ENCODE measurements around the gene PTPN3.
A peak's percentile ranks its signal among the peaks of the same experiment; 100 is the strongest.

Gene PTPN3

GRCh38 chr9:109427886-109428285 lies 70.2 kb downstream of the PTPN3 start:
- no peak for TF ChIP-seq ZFX (IDR thresholded peaks at IDR 0.05)
- TF ChIP-seq, protein P1, sequence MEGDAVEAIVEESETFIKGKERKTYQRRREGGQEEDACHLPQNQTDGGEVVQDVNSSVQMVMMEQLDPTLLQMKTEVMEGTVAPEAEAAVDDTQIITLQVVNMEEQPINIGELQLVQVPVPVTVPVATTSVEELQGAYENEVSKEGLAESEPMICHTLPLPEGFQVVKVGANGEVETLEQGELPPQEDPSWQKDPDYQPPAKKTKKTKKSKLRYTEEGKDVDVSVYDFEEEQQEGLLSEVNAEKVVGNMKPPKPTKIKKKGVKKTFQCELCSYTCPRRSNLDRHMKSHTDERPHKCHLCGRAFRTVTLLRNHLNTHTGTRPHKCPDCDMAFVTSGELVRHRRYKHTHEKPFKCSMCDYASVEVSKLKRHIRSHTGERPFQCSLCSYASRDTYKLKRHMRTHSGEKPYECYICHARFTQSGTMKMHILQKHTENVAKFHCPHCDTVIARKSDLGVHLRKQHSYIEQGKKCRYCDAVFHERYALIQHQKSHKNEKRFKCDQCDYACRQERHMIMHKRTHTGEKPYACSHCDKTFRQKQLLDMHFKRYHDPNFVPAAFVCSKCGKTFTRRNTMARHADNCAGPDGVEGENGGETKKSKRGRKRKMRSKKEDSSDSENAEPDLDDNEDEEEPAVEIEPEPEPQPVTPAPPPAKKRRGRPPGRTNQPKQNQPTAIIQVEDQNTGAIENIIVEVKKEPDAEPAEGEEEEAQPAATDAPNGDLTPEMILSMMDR (conservative IDR thresholded peaks at IDR 0.05), result no peak
- no peak overlapping the region for H3K27ac ChIP-seq

- TF ChIP-seq ZFX (IDR thresholded peaks at IDR 0.05), result no peak
- TF ChIP-seq, protein P1 (conservative IDR thresholded peaks at IDR 0.05), result no peak
- no peak overlapping the region for H3K27ac ChIP-seq
Observed at GRCh38 chr9:109426626-109427402, 71.3 kb downstream of the PTPN3 start.

GRCh38 chr9:109424618-109425017 lies 73.5 kb downstream of the PTPN3 start:
- TF ChIP-seq, protein P1 (conservative IDR thresholded peaks at IDR 0.05), result no peak
- TF ChIP-seq ZFX (IDR thresholded peaks at IDR 0.05), result no peak
- H3K27ac ChIP-seq, result no peak overlapping the region

DNA sequence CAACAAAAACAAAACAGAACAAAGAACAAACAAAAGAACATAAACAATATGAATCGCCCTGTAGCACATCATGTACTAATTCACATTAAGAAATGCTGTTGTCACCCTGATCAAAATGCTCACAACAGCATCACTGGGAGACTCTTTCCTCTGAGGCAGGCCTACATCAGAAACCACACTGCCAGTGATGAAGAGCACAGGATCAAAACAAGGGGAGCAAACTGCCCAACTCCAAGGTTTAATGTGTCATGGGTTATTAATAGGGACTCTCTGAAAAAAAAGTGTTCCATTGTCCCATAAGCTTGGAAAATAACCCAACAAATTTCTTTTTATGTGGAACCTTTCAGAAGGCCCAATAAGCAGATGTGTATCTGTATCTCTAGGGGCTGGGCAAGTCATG lies 74.2 kb downstream of the PTPN3 start:
- TF ChIP-seq ZFX (IDR thresholded peaks at IDR 0.05), result no peak
- TF ChIP-seq, protein P1 (conservative IDR thresholded peaks at IDR 0.05), result no peak

DNA sequence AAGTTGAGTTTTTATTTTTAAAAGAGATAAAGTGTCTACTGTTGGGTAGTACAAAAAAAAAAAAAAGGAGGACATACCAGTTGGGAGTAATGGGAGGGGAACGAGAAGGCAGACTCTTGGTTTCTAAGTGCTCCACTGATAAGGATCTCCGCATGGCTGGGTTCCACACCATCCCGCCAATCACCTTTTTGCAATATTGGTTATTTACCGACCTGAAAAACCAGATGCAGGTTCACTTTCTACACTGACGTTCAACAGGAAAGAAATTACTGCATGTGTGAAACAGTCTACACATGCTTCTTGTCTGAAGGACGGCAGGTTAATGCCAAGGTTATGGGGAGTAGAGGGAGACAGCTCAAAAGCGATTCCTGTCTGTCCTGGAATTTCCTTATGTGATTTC lies 75.5 kb downstream of the PTPN3 start:
- no peak for TF ChIP-seq ZFX (IDR thresholded peaks at IDR 0.05)
- TF ChIP-seq, protein P1 (conservative IDR thresholded peaks at IDR 0.05), result no peak

More for the DNA sequence above, 74.2 kb downstream of the PTPN3 start:
- H3K27ac ChIP-seq, result no peak overlapping the region

GRCh38 chr9:109421026-109421970 lies 76.8 kb downstream of the PTPN3 start:
- TF ChIP-seq ZFX (IDR thresholded peaks at IDR 0.05), result no peak
- TF ChIP-seq, protein P1 (conservative IDR thresholded peaks at IDR 0.05), result no peak
- H3K27ac ChIP-seq, result peak overlapping the region; percentile 15

More for the DNA sequence above, 75.5 kb downstream of the PTPN3 start:
- H3K27ac ChIP-seq, result peak overlapping the region; percentile 79; the same call in 1 of the 2 replicates

DNA sequence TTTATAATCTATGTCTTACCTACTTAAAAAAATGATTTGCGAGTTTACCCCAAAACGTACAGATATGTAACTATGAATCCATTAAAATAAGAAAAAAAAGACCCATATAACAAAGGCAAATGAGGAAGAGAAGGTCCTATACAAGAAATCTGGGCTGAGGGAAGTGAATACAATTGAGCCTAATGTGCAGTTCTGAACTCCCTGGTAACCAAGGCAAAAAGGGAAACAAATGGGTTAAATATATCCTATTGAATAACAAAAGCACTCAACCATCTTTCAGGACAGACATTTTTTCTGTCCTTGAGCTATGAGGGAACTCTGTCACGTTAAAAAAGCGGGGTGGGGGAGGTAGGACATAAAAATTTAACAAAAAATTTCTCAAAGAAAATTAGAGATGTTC lies 78.6 kb downstream of the PTPN3 start:
- TF ChIP-seq, protein P1 (conservative IDR thresholded peaks at IDR 0.05), result no peak
- TF ChIP-seq ZFX (IDR thresholded peaks at IDR 0.05), result no peak
- no peak overlapping the region for H3K27ac ChIP-seq

Measured in C4-2B (cell line).